GM12878 (cell line): ENCODE data around the gene ZNF18. TPM values are rescaled to one million over a fixed set of nuclear protein-coding genes. Genes with fewer than 3 reads are reported as not detected.

ENCODE experiments used
- ATAC-seq: fragments of 200-7000 bp; cut with Tn5 transposase; 3 replicates; pipeline ENCODE4 v1.9.1; 2020; ENCODE audit warnings: mild to moderate bottlenecking, moderate library complexity
- BruUV-seq: library from RNA; stranded (reverse); fragments of 400-500 nt; replicated peaks from 2 replicates; lab custom pipeline; 2021; lab: Mats Ljungman, UMichigan
- CTCF ChIA-PET: fragments of 300-600 bp; sonication (Branson Sonifier 250); formaldehyde crosslinking; extraction: SDS; loops from one replicate; lab custom pipeline; 2021; ENCODE audit warnings: inconsistent platforms; lab: Yijun Ruan, JAX
- POLR2A ChIA-PET: fragments of 350-600 bp; formaldehyde crosslinking; extraction: SDS; loops from one replicate; lab custom pipeline; 2021; ENCODE audit warnings: inconsistent platforms; lab: Charles Lee
- RAD21 ChIA-PET: fragments of 300-600 bp; sonication (Branson Sonifier 250); formaldehyde crosslinking; loops from one replicate; lab custom pipeline; 2023; ENCODE audit warnings: antibody characterized with exemption; ENCODE audit not compliant: unreplicated experiment; lab: Charles Lee
- SMC1A ChIA-PET: fragments of 300-600 bp; sonication (Branson Sonifier 250); formaldehyde crosslinking; loops from one replicate; lab custom pipeline; 2023; ENCODE audit not compliant: unreplicated experiment, uncharacterized antibody; lab: Charles Lee
- DNase-seq: peaks from one replicate; pipeline ENCODE4 v3.0.0-alpha.2; 2011; ENCODE audit warnings: low read depth, low spot score
- FAIRE-seq: peaks from 3 replicates; lab custom pipeline; 2011; peaks lifted over from hg19 to GRCh38; lab: Jason Lieb, UNC
- H2AFZ ChIP-seq: 2 replicates; pipeline ENCODE4 v1.6.0; 2011; ENCODE audit warnings: low read depth, low read length, control low read depth; ENCODE audit not compliant: control insufficient read depth
- H3K27ac ChIP-seq: 2 replicates; pipeline ENCODE4 v1.5.1; 2011; ENCODE audit warnings: control low read depth; ENCODE audit not compliant: control insufficient read depth, insufficient read depth
- H3K27me3 ChIP-seq, 2 experiments: replicated peaks in 1 of 2; 2 replicates each; pipeline versions ENCODE4 v1.6.0 to v1.6.1; 2011; ENCODE audit warnings: low read length in 1 of 2; ENCODE audit not compliant: control insufficient read depth in 2 of 2, insufficient read depth in 2 of 2
- H3K36me3 ChIP-seq, 2 experiments: 2 replicates each; pipeline ENCODE4 v1.5.1; 2011; ENCODE audit warnings: low read length in 1 of 2; ENCODE audit not compliant: control insufficient read depth in 2 of 2, insufficient read depth in 2 of 2
- H3K4me1 ChIP-seq: 2 replicates; pipeline ENCODE4 v1.6.1; 2011; ENCODE audit warnings: mild to moderate bottlenecking, low read length, moderate library complexity, mixed read lengths; ENCODE audit not compliant: control insufficient read depth, insufficient read depth
- H3K4me2 ChIP-seq: 2 replicates; pipeline ENCODE4 v1.6.0; 2011; ENCODE audit warnings: control low read depth; ENCODE audit not compliant: control insufficient read depth, insufficient read depth
- H3K4me3 ChIP-seq: fragments of 200-600 bp; sonication (generic); 2 replicates; pipeline ENCODE4 v1.5.1; 2016
- H3K79me2 ChIP-seq: 2 replicates; pipeline ENCODE4 v1.6.0; 2011; ENCODE audit warnings: low read length; ENCODE audit not compliant: control insufficient read depth, insufficient read depth
- H3K9ac ChIP-seq: 2 replicates; pipeline ENCODE4 v1.8.0; 2011; ENCODE audit warnings: low read length, control low read depth, mixed read lengths; ENCODE audit not compliant: control insufficient read depth, insufficient read depth
- H3K9me3 ChIP-seq: replicated peaks from 3 replicates; pipeline ENCODE4 v1.5.1; 2011; ENCODE audit warnings: mild to moderate bottlenecking, low read length; ENCODE audit not compliant: control insufficient read depth, insufficient read depth
- H4K20me1 ChIP-seq: 2 replicates; pipeline ENCODE4 v1.6.0; 2011; ENCODE audit not compliant: control insufficient read depth, insufficient read depth
- ATF7 ChIP-seq: fragments of 450-650 bp; IDR thresholded peaks from 2 replicates; pipeline ENCODE4 v1.6.1; 2016; ENCODE audit warnings: low read depth, mild to moderate bottlenecking
- BHLHE40 ChIP-seq, 2 experiments: fragments of 450-650 bp in 1 of 2; IDR thresholded peaks; 2 replicates each; pipeline ENCODE4 v1.6.1; 2011 to 2017; ENCODE audit warnings: low read depth in 2 of 2, borderline replicate concordance in 1 of 2, improper control_type of control experiment in 1 of 2, low read length in 1 of 2, mild to moderate bottlenecking in 1 of 2
- CBFB ChIP-seq: IDR thresholded peaks from 2 replicates; pipeline ENCODE4 v1.6.1; 2016; ENCODE audit warnings: antibody characterized with exemption, low read depth
- CHD1 ChIP-seq: IDR thresholded peaks from 2 replicates; pipeline ENCODE4 v1.6.1; 2012; ENCODE audit warnings: low read depth, low read length, improper control_type of control experiment
- CREB1 ChIP-seq: IDR thresholded peaks from 2 replicates; pipeline ENCODE4 v1.6.1; 2012; ENCODE audit warnings: low read depth, mild to moderate bottlenecking, inconsistent platforms
- EGR1 ChIP-seq, 2 experiments: IDR thresholded peaks; 1 replicate in 1 of 2; 2 replicates in 1 of 2; pipeline ENCODE4 v1.6.1; 2011 to 2012; ENCODE audit warnings: low read depth in 2 of 2, low read length in 2 of 2, borderline replicate concordance in 1 of 2, mild to moderate bottlenecking in 1 of 2, moderate library complexity in 1 of 2
- MTA2 ChIP-seq: fragments of 450-650 bp; IDR thresholded peaks from 2 replicates; pipeline ENCODE4 v1.6.1; 2016; ENCODE audit warnings: low read depth, mild to moderate bottlenecking, moderate library complexity
- MYB ChIP-seq: fragments of 150-350 bp; IDR thresholded peaks from 2 replicates; pipeline ENCODE4 v1.6.1; 2014; ENCODE audit warnings: mild to moderate bottlenecking, low read depth, low read length, borderline replicate concordance
- NFIC ChIP-seq: IDR thresholded peaks from 2 replicates; pipeline ENCODE4 v1.6.1; 2012; ENCODE audit warnings: low read depth, mild to moderate bottlenecking, inconsistent platforms, low read length, moderate library complexity
- NR2C1 ChIP-seq: fragments of 450-650 bp; IDR thresholded peaks from 2 replicates; pipeline ENCODE4 v1.6.1; 2017; ENCODE audit warnings: antibody characterized with exemption, mild to moderate bottlenecking, moderate library complexity
- PAX5 ChIP-seq: IDR thresholded peaks from 2 replicates; pipeline ENCODE4 v1.6.1; 2011; ENCODE audit warnings: low read depth, low read length, borderline replicate concordance
- SIN3A ChIP-seq: IDR thresholded peaks from 2 replicates; pipeline ENCODE4 v1.6.1; 2012; ENCODE audit warnings: low read depth, low read length, improper control_type of control experiment
- SREBF1 ChIP-seq: IDR thresholded peaks from 2 replicates; pipeline ENCODE4 v1.6.1; 2012; ENCODE audit warnings: mild to moderate bottlenecking, low read length
- STAT1 ChIP-seq: fragments of 450-650 bp; conservative IDR thresholded peaks from 2 replicates; pipeline ENCODE4 v1.6.1; 2014; ENCODE audit warnings: antibody characterized with exemption, mild to moderate bottlenecking
- STAT3 ChIP-seq: IDR thresholded peaks from 2 replicates; pipeline ENCODE4 v1.6.1; 2011; ENCODE audit warnings: low read depth, low read length, improper control_type of control experiment
- WGBS: methylation state at CpG from one replicate; pipeline ENCODE4 v1.1.6; 2016; ENCODE audit warnings: low lambda C conversion rate; ENCODE audit not compliant: insufficient replicate concordance, insufficient coverage; ENCODE audit errors: missing lambda C conversion rate; 5-methylcytosine and 5-hydroxymethylcytosine counted together
- in situ Hi-C: fragments of 300-500 bp; cut with MboI; formaldehyde crosslinking; loops from 9 replicates; pipeline ENCODE4 v1.14.3; 2018; ENCODE audit warnings: mixed read lengths
- intact Hi-C: fragments of 100-400 bp; cut with micrococcal nuclease; formaldehyde crosslinking; loops from one replicate; pipeline ENCODE4 v1.14.2; 2022; ENCODE audit not compliant: unreplicated experiment
- polyA plus RNA-seq, 11 experiments: library from polyadenylated mRNA; depleted of rRNA in 4 of 11; unstranded in 6 of 11; stranded (reverse) in 5 of 11; fragments of >200 nt; fragmentation: Nextera tagmentation in 4 of 11; fragmentation: Illumina TruSeq in 1 of 11; extraction: Ambion mirVana in 4 of 11; extraction: Trizol in 1 of 11; gene quantifications; 1 replicate in 1 of 11; 2 replicates in 10 of 11; pipeline versions ENCODE4 v1.2.1 to v1.2.3, GENCODE V29; 2011 to 2016; ENCODE audit warnings: inconsistent platforms in 2 of 11, missing spikeins in 2 of 11, low read depth in 1 of 11
- total RNA-seq, 4 experiments: library from RNA; depleted of rRNA in 3 of 4; stranded (reverse); fragments of >200 nt in 3 of 4; fragmentation: Illumina TruSeq in 1 of 4; extraction: Trizol in 1 of 4; gene quantifications; 2 replicates each; pipeline versions ENCODE4 v1.2.1 to v1.2.3, GENCODE V29; 2013 to 2021

ZNF18 gene
- total and polyA plus RNA-seq, 10 of the 15 experiments (the other 5 are each of a cell fraction or from before 2014, with no cell fraction given): 4.6 to 10.2 (median 9.1) TPM

- WGBS: 81% methylated on average over 5 of the region's 5 CpGs
- no peak overlapping the region for H2AFZ ChIP-seq
- no peak overlapping the region for H3K9ac ChIP-seq
- DNase-seq: no peak
- H3K27ac ChIP-seq: no peak overlapping the region
- H3K9me3 ChIP-seq: no peaks in the 10 kb centered on the region
- no peaks in the 10 kb centered on the region for H3K27me3 ChIP-seq
- intact Hi-C loops: no loop called here
- H3K4me1 ChIP-seq: peaks cover 3% of the 10 kb centered on the region; the same call in 1 of the 2 replicates
- ChIA-PET CTCF (interaction anchor here (1.2 kb wide), 1 partner anchor 14 kb away, joined by 4 read pairs; no protein-coding TSS in a partner anchor), SMC1A (no interaction called here), POLR2A (interaction anchor here (0.6 kb wide), 1 partner anchor 1304 kb away, joined by 7 read pairs; no protein-coding TSS in a partner anchor), RAD21 (interaction anchor here (1.7 kb wide), 1 partner anchor 21 kb away, joined by 6 read pairs; the partner anchor contains the start of gene MAP2K4)
- no peaks in the 10 kb centered on the region for H3K36me3 ChIP-seq
- in situ Hi-C loops: loop anchor here (10.0 kb wide), 1 partner anchor 1015 kb away; the partner anchor contains the start of gene ELAC2
- no peaks in the 10 kb centered on the region for H3K79me2 ChIP-seq
- TF ChIP-seq CREB1: no peak
- no peak for TF ChIP-seq NR2C1
- TF ChIP-seq SREBF1: no peak
- no peak for TF ChIP-seq ATF7
- no peak for TF ChIP-seq EGR1 (IDR thresholded peaks at IDR 0.05; ENCODE audit: borderline replicate concordance in 1 of 2, low read depth in 2 of 2, low read length in 2 of 2)
- no peak for TF ChIP-seq MYB
- no peak for TF ChIP-seq BHLHE40 (IDR thresholded peaks at IDR 0.05; ENCODE audit: borderline replicate concordance in 1 of 2, low read depth in 2 of 2, low read length in 1 of 2)
- TF ChIP-seq SIN3A: no peak
- no peak for TF ChIP-seq MTA2
- TF ChIP-seq NFIC: no peak
- no peak for TF ChIP-seq STAT1
- no peak for TF ChIP-seq STAT3
- no peak for TF ChIP-seq PAX5
- TF ChIP-seq CBFB: no peak
- no peak for TF ChIP-seq CHD1
- no peak overlapping the region for H3K4me3 ChIP-seq
- H3K4me2 ChIP-seq: no peak overlapping the region
- no peaks in the 10 kb centered on the region for H4K20me1 ChIP-seq
- no peak for ATAC-seq
- BruUV-seq: no TSS peak
- no peak for FAIRE-seq
These were observed 2.4 kb upstream of the ZNF18 start for GRCh38 chr17:11999696-12000095.
